ENCODE data around the gene RHAG. TPM values are rescaled to one million over a fixed set of nuclear protein-coding genes. Genes with fewer than 3 reads are reported as not detected.
"Not testable (repeated sequence)": the region's sequence is repeated elsewhere in the genome, so short reads cannot be mapped to it uniquely, and the experiment has no call there.

RHAG gene
- total RNA-seq: 3.5 TPM

DNA sequence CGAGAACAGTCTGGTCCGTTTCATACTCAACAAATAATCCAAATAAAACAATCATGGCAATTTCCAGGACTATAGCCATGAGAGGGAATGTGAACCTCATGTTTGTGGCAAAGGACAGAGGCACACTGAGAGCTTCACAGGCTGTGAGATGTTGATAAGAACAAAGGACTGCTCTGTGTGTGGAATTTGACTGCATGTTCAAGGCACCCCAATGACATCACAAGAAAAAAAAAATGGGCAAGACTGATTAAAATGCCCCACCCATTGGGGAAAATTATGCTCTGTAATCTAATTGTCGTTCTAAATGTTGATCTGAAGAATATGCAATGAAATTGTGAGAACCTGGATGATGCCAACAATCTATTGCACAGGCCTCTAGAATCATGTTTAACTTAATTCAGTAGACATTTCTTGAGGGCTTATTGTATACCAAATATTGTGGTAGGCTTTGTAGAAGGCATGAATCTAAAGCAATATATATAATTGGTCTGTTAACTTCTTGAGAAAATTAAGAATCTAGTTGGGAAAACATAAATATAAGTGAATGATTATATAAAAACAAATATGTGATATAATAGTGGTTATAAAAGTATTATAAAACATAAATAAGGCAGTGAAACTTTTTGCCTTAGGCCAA, at the start of gene RHAG:
Gene RHAG (minus strand): TSS at position 127 of the 637 bp plus-strand sequence. CDS start 27 bp downstream, at position 100.
- DNase-seq (ENCODE audit: low read depth in 2 of 3, low spot score in 2 of 3): no peak

DNA sequence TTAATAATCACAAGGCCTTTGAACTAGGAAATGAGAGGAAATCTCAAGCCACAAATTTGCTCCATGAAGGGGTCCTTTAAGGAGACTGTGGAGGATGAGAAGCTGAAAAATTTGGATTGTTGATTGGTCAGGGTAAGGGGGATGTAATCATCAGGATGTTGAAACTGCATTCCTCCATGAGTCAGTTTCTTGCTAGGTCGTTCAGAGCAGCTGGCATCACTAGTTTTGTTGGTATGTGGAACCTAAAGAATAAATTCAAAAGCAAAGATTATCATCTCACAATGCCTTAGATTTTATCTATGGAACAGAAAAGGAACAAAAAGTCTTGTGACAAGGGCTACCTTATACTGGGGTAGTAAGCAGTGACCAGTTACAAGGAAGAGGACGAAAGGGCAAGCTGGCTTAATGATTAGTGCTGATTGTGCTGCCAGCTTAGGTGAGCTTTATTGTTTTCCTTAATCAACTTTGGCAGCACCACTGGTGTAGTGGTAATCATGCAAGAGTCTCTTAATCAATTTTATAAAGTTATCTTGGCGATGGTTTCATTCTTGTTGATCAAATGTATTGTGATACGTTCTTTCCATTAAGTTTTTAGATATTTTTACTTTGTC, 40.1 kb upstream of the RHAG start:
- DNase-seq (ENCODE audit: low read depth in 2 of 3, low spot score in 2 of 3): no peak

DNA sequence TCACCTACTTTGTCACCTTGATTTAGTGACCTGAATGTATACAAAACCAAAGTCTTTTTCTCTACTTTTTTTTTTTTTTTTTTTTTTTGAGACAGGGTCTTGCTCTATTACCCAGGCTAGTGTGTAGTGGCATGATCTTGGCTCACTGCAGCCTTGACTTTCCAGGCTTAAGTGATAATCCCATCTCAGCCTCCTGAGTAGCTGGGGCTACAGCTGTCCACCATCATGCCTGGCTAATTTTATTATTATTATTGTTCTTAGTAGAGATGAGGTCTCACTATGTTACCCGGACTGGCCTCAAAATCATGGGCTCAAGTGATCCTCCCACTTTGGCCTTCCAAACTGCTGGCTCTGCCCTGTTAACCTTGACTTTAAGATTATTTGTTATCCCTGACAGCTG, 39.2 kb upstream of the RHAG start:
- no peak for DNase-seq (ENCODE audit: low read depth in 2 of 3, low spot score in 2 of 3)

DNA sequence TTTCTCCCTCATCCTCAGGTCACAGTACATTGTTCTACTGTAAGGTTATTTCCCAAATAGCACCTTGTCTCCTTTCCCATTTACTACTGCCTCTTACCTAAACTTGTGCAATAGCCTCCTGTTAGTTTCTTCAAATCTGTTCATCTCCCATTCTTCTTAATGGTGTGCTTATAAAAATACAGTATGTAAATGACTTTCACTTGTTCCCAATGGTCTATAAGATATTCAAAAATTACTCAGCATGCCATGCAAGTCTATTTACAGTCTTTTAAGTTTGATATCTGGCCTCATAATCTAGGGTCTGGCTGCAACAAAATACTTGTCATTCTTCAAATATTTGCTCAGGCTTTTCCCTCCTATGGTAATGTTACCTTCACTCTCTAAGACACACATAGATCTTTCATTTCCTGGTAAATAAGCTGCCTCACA, 31.5 kb upstream of the RHAG start:
- no peak for DNase-seq (ENCODE audit: low read depth in 2 of 3, low spot score in 2 of 3)

DNA sequence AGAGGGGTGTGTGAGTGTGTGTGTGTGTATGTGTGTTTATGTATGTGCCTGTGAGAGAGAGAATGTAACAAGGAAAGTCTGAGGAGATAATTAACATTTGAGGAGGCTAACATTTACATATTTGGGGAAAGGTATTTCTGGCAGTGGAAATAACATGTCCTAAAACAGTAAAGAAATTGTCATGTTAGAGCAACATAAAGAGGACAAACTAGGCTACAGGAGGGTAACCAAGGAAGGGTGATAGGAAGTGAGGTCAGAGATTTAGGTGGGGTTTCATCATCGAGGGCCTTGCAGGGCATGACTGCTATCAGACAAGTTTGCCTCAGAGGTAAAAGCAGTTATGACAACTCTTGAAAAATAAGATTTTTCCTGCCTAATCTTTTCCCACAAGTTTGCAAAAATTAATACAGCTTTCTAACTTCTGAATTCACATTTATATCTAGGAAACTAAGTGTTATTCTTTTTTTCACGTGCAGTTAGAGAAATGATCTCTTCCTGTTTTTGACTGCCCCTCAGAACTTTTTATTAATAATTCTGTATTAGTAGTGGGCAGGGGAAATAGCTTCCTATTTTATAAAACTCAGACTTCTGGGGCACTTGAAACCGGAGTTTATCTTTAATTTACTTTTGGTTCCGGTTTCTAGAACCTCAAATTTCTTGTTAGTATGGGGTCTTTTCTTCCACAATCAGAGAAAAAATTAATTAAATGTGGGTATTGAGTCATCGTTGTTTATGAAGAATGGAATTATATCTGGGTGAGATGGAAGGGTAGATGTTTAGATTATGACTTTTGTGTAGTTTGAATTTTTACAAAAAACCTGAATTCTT, 30.5 kb upstream of the RHAG start:
- DNase-seq (ENCODE audit: low read depth in 2 of 3, low spot score in 2 of 3): peak in 1 of 3 donors; percentile 46

DNA sequence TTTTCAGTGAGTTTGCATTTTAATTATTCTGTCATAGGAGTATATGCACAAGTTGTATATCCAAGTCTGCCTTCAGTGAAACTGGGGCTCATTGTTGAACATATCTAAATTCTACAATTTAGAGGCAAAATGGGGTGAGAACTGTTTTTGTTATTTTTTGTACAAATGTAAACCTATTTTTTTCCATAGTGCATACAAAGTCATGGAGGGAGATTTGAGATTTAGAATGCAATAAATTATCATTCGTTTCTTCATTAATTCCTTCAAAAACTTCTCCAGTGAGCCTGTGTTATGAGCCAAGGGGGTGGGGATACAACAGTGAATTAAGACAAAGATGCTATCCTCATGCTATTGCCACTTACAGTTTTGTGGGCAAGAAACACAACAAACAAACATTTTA, 29.8 kb upstream of the RHAG start:
- no peak for DNase-seq (ENCODE audit: low read depth in 2 of 3, low spot score in 2 of 3)

DNA sequence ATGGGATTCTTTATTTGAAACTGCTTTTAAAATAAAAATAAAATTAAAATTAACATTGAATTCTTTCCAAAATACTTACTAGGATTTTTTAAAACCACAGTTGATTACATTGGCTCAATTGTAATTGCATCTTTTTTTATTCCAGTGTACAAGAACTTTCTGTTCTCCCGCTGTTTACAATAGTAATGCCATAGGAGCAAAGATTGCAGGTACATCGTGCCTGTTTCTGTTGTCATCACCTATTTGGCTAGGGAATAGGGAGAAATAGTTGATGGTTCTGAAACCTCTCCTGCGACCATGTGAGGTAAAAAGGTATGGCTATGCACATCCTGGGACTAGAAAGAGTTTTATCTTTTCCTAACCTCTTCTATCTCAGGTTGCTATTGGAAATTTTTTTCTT, 28.2 kb upstream of the RHAG start:
- DNase-seq (ENCODE audit: low read depth in 2 of 3, low spot score in 2 of 3): no peak

DNA sequence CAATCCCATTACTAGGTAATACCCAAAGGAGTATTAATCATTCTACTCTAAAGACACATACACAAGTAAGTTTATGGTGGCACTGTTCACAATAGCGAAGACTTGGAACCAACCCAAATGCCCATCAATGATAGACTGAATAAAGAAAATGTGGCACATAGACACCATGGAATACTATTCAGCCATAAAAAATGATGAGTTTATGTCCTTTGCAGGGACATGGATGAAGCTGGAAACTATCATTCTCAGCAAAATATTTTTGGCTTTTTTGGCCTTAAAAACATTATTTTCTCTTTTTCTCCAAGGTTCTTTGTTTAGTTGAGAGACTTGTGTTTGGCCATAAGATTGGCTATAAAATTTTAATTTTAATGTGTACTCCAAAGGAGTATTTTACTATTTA, 27.4 kb upstream of the RHAG start:
- not testable (repeated sequence) for DNase-seq (ENCODE audit: low read depth in 2 of 3, low spot score in 2 of 3)

DNA sequence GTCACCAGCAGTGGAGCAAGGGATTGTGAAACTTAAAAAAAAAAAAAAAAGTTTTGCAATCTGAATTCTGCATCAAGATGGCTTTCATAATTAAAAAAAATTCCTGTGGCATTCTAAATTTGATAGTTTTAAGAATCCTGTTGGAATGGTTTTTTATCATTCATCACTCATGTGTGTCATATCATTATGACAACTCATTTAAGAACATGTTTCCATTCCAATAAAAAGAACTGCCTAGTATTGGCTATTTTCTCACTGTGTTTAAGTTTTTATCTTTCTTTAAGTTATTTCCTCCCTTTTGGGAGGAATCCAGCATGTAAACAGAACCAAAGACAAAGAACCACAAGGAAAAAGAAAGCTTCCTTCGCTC, 26.2 kb upstream of the RHAG start:
- no peak for DNase-seq (ENCODE audit: low read depth in 2 of 3, low spot score in 2 of 3)

DNA sequence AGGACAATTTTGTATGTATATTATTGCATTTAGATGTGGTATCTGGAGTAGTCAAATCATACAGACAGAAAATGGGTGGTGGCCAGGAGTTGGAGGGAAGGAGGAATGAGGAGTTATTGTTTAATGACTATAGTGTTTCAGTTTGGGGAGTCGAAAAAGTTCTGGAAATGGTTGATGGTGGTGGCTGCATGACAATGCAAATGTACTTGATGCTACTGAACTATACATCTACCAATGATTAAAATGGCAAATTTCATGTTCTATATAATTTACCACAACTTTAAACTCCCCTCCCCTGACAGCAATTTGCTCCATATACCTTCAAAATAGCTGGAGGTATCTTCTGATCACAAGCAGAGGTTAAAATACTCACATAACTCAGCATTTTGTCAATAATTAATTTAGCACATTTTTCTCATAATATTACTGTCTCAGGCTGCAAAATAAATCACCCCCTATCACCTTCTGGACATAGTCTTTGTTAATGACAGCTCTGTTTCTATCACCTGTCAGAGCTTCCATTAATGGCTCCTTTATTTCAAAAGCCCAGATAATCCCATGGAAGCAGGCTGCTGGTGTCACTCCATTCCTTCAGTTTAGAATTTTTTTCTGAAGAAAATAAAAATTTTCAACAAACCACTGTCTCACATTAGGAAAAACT, 25.7 kb upstream of the RHAG start:
- no peak for DNase-seq (ENCODE audit: low read depth in 2 of 3, low spot score in 2 of 3)

DNA sequence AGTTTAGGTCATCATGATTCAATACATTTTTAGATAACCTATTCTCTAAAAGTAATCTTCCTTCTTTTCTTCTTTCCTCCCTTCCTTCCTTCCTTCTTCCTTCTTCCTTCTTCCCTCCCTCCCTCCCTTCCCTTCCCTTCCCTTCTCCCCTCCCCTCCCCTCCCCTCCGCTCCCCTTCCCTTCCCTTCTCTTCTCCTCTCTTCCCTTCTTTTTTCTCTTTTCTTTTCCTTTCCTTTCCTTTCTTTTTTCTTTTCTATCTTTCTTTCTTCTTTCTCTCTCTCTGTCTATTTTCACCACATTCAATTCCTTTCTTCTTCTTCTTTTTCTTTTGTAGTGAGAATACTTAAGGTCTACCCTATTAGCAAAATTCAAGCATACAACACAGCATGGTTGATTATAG, 17.3 kb upstream of the RHAG start:
- DNase-seq (ENCODE audit: low read depth in 2 of 3, low spot score in 2 of 3): no peak

DNA sequence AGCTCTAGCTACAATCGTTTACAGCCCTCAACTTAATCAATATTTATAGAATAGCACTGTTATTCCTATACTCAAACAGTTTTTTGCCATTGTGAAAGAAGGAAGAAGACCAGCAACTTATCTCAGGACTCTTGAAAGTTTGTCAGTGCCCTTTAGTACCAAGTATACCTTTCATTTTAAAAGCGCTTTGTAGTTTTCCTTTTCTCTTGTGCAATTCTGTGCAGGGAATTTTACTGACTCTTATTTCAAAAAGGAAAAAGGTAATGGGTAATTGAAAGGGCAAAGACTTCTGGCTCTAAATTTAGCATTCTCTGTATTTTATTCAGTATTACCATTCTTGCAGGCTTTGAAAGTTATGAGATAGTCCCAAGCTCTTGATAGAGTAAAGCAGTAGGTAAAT, 16.8 kb upstream of the RHAG start:
- no peak for DNase-seq (ENCODE audit: low read depth in 2 of 3, low spot score in 2 of 3)

DNA sequence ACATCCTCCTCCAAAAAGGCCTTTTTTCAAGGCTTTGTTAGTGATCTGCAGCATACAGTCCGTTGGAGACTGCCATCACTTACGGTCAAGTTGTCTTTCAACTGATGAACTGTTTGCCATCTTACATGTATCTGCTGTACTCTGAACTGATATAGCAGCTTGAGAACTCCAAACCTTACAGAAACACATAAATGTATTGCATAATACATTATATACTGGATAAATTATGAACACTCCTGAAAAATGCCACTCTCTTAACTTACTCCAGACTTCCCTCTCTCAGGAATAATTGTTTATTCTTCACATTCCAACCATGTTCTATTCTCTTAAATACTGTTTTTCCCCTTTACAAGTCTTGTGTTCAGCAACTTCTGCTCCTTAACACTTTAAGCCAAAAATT, 14.6 kb upstream of the RHAG start:
- no peak for DNase-seq (ENCODE audit: low read depth in 2 of 3, low spot score in 2 of 3)

DNA sequence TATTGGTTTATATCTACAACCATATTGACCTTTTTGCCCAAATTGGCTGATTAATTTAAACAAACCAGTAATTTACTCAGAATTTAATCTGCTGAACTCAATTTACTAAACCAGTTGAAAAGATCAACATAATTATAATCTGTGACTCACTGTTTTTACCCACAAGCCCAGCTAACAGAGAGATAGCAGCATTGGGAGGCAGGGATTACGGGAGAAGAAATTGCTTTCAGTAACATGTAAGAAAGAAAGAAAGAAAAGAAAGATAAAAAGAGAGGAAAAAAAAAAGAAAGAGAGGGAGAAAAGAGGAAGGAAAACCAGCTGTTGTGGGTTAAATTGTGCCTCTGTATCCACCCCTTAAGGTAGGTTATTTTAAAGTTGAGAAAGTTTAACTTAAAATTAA, 13.3 kb upstream of the RHAG start:
- DNase-seq (ENCODE audit: low read depth in 2 of 3, low spot score in 2 of 3): no peak

DNA sequence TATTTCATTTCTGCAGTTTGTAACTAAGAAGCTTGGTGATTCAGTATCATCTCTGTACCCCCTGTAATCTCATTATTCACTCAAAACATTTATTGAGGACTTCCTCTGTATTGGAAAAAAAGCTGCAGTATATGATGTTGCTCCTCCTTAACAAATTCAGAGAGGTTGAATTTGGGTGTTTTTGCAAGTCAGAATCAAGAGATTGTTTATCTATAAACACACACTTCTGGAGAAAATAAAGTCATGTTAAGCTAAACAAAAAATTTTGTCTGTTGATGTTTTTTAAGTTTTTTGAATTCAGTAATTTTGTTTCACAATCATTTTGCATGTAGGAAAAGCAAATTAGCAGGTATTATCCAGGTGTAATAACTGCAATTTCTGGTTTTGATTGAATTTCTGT, 11.4 kb upstream of the RHAG start:
- no peak for DNase-seq (ENCODE audit: low read depth in 2 of 3, low spot score in 2 of 3)

DNA sequence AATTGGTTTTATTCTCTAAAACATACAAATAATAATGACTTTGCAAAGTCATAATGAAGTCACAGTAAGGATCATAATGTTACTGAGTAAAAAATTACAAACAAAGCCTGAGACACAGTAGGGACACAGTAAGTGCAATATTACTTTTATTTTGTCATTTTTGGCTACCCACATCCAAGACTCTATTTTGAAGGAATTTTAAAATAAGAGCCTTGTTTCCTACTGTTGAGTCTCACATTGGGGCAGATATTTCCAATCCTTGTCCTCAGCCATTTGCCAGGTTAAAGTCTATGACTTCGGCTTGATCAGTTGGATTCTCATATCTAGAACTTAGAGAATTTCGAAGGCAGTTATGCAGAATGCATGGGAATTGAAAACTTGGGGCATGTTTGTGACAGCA, 10.8 kb upstream of the RHAG start:
- DNase-seq (ENCODE audit: low read depth in 2 of 3, low spot score in 2 of 3): no peak

DNA sequence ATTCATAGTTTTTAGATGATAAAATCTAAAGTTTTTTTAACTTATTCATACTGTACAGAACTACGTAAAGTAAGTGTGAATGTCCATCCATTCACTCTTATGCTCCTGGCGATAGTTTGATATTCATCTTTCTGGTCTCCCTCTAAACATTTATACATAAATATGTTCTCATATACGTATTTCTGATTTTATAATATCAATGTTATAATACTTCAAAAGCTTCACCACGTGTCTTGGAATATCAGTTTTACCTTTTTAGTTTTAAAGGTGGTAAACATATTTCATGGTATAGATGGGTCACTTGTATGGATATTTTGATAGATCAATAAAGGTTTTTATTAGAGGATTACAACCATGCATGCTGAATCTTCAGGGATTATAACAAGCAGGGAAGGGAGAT, 10.3 kb upstream of the RHAG start:
- no peak for DNase-seq (ENCODE audit: low read depth in 2 of 3, low spot score in 2 of 3)

DNA sequence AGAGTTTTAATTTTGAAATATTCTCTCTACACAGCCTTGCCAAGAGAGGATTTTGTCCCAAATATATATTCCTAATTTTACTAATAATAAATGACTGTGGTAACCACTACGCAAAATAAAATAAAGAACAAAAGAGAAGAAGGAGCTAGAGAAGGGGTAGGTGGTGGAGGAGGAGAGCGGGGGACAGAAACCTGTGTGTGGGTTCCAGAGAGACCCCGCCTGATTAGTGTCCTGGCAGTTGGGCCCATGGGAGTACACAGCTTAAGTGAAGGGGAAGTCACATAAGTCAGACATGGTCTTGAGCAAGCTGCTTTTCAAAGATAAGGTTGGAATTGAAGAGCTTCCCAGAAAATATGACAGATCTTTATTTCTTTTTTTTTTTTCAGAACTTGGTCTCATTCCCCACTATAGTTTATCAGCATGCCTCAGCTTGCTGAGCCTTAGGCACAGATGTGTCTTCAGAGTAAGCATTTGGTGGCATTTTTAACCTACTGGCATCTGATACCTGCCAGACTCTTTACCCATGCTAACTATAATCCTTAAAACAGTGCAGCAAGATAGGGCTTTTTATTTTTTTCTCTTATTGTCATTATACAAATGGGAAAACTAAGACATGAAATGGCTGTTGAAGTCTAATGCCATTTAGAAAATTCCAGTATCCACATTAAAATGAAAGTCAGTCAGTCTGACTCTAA, 9.6 kb upstream of the RHAG start:
- peak in 2 of 3 donors; percentile 82 to 96 for DNase-seq (ENCODE audit: low read depth in 2 of 3, low spot score in 2 of 3)

DNA sequence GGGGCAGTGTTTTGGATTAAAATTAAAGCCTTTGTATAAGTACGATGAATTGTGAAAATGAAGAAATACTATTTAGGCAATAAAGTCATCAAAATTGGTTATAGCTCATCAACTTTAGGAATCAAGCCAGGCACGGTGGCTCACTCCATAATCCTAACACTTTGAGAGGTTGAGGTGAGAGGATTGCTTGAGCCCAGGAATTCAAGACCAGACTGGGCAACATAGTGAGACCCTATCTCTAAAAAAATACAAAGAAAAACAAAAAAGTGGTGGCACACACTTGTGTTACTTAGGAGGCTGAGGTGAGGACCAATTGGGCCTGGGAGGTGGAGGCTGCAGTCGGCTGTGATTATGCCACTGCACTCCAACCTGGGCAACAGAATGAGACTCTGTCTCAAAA, 8.5 kb upstream of the RHAG start:
- no peak for DNase-seq (ENCODE audit: low read depth in 2 of 3, low spot score in 2 of 3)

DNA sequence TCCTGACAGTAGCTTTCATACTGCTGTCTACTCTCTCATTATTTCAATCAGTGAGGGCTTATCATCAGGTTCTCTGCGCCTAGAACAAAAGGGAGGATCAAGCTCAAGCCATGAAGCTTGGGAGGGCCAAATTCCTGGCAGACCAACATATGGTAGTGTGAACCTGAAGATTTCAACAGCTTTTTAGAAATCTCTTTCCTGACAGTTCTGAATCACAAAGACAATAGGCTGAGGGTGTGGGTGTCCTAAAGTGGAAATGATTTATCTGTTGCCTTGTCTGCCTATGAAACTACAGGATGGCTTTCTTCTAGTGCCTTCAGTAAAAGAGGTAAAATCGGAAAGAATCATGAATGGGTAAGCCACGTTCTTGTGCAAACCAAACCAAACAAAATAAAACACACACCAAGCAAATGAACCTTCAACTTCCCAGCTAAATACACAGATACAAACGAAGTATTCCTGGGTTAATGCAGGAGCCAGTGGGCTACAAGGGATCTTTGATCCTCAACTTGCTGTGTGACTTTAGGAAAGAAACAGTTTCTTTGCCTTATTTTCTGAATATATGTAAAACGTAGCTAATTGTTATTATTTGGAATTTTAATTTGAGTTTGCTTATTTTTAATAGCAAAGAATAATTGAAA, 2.7 kb upstream of the RHAG start:
- DNase-seq (ENCODE audit: low read depth in 2 of 3, low spot score in 2 of 3): no peak

All from hematopoietic multipotent progenitor cell (in vitro differentiated cells).